Hematopoietic multipotent progenitor cell treated with erythropoietin and hydrocortisone succinate and interleukin-3 and kit ligand, for 17 days (in vitro differentiated cells): ENCODE data around the gene LPIN2.
"Not testable (repeated sequence)": the region's sequence is repeated elsewhere in the genome, so short reads cannot be mapped to it uniquely, and the experiment has no call there.

Source experiments
- DNase-seq: peaks from one replicate; pipeline ENCODE4 v3.0.0-alpha.2; 2015; ENCODE audit warnings: low spot score

LPIN2 gene, protein sequence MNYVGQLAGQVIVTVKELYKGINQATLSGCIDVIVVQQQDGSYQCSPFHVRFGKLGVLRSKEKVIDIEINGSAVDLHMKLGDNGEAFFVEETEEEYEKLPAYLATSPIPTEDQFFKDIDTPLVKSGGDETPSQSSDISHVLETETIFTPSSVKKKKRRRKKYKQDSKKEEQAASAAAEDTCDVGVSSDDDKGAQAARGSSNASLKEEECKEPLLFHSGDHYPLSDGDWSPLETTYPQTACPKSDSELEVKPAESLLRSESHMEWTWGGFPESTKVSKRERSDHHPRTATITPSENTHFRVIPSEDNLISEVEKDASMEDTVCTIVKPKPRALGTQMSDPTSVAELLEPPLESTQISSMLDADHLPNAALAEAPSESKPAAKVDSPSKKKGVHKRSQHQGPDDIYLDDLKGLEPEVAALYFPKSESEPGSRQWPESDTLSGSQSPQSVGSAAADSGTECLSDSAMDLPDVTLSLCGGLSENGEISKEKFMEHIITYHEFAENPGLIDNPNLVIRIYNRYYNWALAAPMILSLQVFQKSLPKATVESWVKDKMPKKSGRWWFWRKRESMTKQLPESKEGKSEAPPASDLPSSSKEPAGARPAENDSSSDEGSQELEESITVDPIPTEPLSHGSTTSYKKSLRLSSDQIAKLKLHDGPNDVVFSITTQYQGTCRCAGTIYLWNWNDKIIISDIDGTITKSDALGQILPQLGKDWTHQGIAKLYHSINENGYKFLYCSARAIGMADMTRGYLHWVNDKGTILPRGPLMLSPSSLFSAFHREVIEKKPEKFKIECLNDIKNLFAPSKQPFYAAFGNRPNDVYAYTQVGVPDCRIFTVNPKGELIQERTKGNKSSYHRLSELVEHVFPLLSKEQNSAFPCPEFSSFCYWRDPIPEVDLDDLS

DNA sequence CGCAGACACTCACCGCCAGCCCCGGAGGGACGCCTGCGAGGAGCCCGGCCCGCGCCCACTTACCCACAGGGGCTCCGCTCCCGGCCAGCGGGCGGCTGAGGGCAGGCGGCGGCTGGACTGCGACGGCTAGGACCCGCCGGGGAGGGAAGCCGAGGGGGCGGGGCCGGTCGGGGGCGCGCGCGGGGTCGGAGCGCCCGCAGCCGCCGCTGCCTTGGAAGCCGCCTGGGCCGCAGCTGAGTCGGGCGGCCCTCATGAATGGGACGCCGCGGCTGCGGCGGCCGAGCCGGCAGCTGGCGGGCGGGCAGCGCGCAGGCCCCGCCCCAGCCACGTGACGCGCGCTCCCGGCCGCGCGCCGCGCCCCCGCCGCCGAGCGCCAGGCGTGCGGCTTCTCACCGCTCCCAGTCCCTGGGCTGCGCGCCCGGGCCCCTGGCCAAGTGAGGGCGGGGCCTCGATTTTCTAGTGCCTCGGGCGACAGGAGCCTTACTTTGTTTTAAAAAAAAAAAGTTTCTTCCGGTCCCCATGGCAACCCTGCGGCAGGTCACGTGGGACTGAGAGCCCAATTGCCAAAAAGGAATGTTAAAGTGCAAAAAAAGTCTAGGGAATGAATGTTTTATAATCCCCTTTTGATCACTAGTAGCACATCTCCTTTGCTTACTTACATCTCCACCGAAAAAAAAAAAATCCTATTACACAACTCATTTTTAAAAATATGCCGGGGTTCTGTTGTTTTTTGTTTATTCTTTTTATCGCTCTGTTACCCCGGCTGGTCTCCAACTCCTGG is at the start of gene LPIN2:
LPIN2 (minus strand) TSS at position 121 of the 781 bp plus-strand sequence. CDS start 52,304 bp downstream, outside the sequence.
- peak; percentile 99 for DNase-seq

DNA sequence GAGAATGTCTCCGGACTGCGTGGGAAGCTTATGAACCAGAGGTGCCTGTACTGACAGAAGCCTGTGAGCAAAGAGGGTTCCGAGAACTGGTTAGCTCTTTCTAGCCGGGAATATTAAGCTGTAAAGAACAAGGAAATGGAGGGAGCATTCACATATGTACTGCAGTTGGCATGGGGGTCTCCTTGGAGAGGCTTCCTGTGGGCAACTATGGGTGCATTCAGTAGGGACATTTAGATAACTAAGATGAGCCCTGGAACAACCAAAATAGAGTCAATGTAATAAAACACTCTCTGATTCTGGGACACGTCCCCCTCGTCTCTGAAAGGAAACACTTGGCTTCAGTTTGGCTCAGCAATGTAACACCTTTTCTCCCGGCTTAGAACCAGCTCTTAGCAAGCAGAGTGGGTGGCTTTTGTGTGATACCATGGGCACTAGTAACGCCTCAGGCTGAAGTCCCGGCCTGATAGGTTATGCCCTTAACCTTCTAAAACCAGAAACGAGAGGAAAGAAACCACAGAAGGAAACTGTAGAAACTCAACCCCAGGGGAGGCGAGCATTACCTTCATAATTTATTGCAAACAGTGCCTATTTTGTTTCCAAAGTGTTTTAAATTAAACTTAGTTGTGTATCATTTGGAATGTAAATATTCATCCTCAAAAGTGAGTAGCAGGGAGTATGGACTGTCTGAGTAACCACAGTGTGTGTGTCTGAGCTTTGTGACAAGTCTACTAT is 48.8 kb upstream of the LPIN2 start:
- DNase-seq = no peak

DNA sequence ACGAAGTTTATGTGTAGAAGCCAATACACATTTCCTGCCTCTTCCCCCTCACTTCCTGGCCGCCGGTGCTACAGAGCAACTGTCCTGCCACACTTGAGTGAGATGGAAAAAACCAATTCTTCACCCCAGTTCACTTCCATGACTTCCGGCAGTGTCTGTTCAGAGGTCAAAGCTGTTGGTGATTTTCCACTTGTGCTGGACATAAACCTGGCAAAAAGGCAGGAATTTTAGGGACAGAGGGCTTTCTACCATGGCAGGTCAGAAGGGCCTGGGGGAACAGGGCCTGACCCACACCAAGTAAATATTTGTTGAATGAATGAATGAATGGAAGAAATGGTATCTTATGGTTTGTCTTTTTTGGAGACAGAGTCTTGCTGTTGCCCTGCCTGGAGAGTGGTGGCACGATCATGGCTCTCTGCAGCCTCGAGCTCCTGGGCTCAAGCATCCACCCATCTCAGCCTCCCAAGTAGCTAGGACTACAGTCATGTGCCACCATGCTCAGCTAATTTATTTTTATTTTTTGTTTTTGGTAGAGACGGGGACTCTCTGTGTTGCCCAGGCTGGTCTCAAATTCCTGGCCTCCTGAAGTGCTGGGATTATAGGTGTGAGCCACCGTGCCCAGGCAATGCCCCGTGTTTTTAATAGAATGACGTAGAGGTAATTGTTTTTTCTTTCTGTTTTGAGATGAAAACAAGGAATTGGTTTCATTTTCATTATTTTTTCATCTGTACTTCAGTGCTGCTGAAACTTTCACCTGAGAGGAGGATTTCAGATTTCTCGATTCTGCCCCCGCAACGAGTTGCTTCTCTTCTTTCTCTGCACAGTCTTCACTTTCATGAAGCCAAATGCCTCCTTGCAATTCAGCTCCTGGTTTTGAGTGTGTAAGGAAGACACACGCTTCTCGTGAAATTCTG is 48.0 kb upstream of the LPIN2 start:
- DNase-seq = no peak

DNA sequence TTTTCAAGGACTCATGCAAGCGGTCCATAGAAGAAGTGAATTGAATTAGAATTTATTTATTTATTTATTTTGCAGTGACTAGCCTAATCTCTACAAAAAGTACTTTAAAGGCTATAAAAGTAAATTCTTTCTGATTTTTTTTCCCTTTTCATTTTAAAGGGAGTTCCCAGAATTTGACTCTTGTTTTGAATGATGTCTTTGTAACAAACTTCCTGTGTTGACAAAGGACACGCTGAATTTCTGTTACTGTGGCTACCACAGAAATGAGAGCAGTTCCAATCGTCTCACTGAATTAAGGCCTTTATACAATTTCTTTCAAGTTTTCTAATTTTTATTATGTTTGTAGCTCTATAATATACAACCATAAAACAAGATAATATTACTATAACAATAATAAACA is 46.3 kb upstream of the LPIN2 start:
- DNase-seq = no peak

DNA sequence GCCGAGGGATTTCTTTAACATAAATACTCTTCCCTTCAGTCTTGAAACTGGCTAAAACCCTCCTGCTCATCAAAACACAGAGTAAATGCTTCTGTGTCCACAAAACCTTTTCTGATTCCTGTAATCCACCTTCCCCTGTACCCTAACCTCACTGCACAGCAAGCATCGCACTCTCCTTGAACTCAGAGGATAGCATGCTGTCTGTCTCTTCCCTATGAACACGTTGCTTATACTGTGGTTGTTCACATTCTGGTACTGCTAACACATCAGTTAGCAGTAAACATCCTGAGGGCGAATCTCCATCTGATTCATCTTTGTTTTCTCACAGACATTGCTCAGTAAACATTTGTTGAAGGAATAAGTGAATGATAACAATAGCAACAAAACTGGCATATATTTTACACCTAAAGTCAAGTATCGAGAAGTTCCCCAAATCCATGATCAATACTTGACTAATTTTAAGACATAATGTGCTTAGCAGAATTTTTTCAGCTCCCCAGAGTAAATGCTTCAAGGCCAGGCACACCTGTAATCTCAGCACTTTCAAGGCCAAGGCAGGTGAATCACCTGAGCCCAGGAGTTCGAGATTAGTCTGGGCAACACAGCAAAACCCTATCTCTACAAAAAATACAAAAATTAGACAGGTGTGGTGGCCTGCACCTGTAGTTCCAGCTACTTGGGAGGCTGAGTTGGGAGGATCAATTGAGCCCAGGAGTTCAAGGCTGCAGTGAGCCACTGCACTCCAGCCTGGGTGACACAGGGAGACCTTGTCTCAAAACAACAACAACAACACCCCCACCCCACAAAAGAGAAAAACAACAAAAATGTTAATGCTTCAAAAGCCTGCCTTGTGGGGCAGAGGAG is 45.6 kb upstream of the LPIN2 start:
- no peak for DNase-seq

DNA sequence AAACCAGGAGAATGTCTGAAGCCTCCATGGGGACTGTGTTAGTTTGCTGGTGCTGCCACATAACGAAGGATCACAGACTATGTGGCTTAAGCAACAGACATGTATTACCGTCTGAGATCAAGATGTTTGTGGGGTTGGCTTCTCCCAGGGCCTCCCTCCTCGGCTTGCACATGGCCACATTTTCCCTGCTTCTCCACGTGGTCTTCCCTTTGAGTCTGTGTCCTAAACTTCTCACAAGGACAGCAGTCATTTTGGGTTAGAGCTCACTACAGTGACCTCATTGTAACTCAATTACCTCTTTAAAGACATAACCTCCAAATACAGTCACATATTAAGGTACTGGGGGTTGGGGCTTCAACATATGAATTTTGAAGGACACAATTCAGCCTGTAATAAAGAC is 44.6 kb upstream of the LPIN2 start:
- no peak for DNase-seq

DNA sequence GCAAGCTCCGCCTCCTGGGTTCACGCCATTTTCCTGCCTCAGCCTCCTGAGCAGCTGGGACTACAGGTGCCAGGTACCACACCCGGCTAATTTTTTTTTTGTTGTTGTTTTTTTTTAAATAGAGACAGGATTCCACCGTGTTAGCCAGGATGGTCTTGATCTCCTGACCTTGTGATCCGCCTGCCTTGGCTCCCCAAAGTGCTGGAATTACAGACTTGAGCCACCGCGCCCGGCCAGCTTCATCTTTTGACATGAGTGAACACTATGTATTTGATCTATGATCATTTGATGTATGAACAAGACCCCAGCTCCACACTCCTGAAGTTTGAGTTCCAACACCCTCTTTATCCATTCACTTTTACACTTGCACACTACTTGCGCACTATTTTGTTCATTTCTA is 43.4 kb upstream of the LPIN2 start:
- no peak for DNase-seq

DNA sequence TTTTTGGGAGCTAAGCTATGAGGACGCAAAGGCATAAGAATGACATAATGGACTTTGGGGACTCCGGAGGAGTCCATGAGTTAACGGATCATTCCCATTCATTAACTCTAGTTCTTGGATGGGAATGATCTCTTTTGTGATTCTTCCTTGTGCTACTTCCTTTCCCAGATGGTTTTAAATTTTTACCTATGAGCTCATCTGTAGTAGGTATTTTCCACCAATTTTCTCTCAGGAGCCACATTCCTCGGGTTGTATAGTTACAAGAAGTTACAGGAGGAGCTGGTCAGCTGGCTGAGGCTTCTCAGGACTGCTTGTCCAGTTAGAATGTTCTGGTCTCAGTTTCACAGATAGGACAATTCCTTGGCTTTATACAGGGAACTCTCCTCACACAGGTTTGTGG is 42.9 kb upstream of the LPIN2 start:
- DNase-seq = no peak

DNA sequence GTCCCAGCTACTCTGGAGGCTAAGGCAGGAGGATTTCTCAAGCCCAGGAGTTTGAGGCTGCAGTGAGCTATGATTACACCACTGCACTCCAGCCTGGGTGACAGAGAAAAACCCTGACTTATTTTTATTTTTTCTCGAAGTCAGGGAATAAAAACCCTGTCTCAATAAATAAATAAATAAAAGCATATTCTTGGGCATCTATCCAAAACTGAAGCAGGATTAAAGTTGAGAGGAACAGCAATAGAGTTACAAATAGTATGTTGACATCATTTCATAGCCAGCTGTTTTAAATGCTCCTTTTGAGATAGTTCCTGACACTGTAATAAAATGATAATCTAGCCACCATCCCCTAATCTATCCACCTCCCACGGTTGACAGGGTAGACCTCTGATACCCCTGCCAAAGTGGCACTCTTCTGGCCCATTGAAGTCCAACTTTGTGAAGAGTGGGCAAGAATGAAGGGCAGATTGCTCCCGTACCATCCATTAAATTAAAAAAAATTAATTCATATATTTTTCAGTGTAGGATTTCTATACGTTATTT is 42.3 kb upstream of the LPIN2 start:
- DNase-seq = no peak

DNA sequence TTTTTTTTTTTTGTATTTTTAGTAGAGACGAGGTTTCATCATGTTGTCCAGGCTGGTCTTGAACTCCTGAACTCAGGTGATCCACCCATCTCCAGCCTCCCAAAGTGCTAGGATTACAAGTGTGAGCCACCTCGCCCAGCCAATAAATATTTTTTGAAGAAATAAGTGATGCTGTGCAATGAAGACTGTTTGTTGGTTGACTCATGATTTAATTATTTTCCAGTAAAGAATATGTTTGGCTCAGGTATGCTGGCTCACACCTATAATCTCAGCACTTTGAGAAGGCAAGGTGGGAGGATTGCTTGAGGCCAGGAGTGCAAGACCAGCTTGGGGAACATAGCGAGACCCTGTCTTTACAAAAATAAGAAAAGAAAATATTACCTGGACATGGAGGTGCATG is 41.8 kb upstream of the LPIN2 start:
- DNase-seq = no peak

DNA sequence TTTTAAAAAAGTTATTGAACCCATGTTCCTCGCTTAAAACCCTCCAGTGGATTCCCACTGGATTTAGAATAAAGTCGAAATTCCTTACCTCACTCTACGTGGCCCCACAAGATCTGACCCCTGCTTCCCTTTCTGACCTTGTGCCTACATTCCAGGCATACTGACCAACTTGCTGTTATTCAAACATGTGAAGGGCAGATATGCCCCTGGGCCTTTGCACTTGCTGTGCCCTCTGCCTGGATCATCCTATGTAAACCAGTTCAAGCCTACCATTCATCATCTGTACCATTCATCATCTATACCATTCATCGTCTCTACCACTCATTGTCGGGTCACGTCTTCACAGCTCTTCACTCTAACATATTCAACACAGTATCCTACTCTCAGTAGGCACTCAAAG is 41.3 kb upstream of the LPIN2 start:
- DNase-seq = no peak

DNA sequence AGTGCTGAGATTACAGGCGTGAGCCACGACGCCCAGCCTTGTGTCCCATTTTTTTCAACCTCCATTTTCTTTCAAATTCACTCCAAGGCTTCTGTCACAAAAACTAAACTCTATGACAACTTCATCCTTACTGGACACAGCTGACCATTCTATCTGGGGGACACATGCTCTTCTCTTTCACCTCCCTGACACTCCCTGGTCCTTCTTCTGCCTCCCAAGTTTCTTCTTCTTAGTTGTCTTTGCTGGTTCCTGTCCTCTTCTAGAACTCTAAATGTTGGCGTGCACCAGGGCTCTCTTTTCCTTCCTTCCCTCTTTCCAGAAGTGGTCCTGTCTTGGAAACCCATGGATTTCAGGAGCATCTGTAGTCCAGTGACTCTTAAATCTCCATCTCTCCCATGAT is 40.1 kb upstream of the LPIN2 start:
- DNase-seq = no peak

DNA sequence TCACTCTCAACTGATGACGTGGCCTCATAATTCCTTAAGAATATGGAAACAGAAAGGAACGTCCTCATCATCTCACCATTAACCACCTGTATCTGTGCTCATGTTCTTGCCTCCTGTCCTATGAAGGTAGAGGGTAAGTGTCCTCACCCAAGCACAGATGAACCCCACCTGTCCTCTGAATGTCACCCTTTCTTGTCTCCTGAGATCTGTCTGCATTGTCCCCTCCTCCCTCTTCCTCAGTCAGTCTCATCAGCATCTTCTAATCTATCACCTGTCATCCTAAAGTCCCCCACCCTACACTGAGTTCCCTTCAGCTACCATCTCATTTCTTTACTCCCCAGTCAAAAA is 39.4 kb upstream of the LPIN2 start:
- DNase-seq = no peak

DNA sequence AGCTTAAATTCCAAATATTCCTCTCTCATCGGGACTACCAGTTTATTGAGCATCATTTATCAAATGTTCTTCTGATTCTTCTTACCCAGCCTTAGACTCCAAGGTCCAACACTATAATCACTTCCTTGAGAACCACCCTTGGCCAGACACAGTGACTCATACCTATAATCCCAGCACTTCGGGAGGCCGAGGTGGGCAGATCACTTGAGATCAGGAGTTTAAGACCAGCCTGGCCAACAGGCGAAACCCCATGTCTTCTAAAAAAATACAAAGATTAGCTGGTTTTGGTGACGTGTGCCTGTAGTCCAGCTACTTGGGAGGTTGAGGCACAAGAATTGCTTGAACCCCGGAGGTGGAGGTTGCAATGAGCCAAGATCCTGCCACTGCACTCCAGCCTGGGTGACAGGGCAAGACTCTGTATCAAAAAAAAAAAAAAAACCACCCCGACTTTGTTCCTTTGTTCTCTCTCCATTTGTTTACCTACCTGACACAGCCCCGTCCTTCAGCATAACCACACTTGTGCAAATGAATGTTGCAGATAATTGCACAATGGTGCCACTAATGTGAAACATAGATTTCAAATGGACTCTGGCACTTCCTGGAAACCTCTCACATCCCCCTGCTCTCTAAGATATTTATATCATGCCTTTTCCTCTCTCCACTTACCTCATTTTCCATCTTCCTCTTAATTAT is 38.9 kb upstream of the LPIN2 start:
- no peak for DNase-seq

DNA sequence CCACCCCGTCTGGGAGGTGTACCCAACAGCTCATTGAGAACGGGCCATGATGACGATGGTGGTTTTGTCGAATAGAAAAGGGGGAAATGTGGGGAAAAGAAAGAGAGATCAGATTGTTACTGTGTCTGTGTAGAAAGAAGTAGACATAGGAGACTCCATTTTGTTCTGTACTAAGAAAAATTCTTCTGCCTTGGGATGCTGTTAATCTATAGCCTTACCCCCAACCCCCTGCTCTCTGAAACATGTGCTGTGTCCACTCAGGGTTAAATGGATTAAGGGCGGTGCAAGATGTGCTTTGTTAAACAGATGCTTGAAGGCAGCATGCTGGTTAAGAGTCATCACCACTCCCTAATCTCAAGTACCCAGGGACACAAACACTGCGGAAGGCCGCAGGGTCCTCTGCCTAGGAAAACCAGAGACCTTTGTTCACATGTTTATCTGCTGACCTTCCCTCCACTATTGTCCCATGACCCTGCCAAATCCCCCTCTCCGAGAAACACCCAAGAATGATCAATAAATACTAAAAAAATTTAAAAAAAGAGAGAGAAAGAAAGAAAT is 37.0 kb upstream of the LPIN2 start:
- not testable (repeated sequence) for DNase-seq

DNA sequence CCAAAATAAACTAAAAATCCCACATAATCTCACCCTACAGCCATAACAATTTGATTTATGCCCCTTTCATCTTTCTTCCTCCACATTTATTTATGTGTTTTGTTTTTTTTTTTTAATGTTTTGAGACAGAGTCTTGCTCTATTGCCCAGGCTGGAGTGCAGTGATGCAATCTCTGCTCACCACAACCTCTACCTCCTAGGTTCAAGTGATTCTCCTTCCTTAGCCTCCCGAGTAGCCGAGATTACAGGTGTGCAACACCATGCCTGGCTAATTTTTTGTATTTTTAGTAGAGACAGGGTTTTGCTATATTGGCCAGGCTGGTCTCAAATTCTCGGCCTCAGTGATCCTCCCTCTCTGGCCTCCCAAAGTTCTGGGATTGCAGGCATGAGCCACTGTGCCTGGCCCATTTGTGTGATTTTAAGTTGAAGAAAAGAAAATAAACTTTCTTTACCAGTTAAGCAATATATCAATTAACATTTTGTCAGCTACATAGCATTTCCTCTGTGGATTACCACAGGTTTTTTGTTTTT is 35.9 kb upstream of the LPIN2 start:
- no peak for DNase-seq

DNA sequence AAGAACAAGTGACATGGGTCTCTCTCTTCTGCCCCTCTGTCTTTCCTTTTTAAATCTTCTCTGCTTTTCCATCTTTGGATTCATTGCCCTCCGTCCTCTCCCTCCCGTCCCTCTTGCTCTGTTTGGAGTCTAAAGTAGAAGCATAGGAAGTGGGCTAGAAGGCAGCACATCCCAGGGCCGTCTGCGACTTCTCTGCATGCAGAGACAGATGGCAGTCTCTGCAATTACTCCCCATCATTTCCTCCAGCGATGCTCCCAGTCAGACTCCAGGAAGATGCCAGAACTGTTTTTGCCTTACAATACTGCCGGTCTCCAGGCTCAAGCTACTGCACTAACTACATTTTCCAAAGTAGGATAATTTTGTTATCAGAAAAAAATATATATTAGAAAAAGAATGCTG is 35.2 kb upstream of the LPIN2 start:
- DNase-seq = no peak

DNA sequence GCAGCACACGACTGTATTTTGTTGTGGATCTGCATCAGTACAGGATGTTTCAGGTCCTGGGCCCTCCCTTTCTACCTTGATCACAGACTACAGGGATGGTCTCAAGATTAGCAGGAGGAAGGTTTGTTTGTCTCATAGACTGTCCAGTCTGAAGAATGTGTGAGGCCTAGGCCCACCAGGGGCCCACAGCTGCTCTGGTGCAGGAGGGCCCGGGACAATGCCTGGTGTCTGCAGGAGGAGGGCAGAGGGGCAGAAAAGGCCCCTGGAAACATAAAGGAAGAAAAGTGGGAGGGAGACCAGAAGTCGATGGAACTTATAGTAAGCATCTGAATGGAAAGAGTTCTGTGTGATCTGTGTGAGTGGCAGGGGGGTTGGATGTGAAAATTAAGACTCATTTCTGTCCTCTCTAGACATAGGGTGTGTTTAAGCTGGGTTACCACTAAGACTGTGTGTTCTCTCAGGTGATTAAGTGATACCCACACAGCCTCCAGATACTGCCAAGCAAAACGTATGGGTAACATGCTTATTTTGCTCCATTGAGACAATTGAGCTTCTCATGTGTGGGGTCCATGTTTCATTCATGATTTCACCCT is 33.4 kb upstream of the LPIN2 start:
- no peak for DNase-seq
